Chondrocyte (in vitro differentiated cells): Measurements from ENCODE around the gene GAS7. TPM values are rescaled to one million over a fixed set of nuclear protein-coding genes. Genes with fewer than 3 reads are reported as not detected.

Experiments
- DNase-seq: peaks from one replicate; pipeline ENCODE4 v3.0.0; 2021; ENCODE audit warnings: mixed read lengths, low spot score
- H3K27ac Mint-ChIP-seq: one replicate; pipeline ENCODE4 v1.8.0; 2021; ENCODE audit warnings: mild to moderate bottlenecking, moderate library complexity, mixed read lengths; ENCODE audit not compliant: unreplicated experiment
- H3K27me3 Mint-ChIP-seq: 2 replicates; pipeline ENCODE4 v1.8.0; 2021; ENCODE audit warnings: low read depth, mixed read lengths
- H3K36me3 Mint-ChIP-seq: 2 replicates; pipeline ENCODE4 v1.8.0; 2021; ENCODE audit warnings: low read depth, mixed read lengths
- H3K4me1 Mint-ChIP-seq: 2 replicates; pipeline ENCODE4 v1.8.0; 2021; ENCODE audit warnings: low read depth, mild to moderate bottlenecking, mixed read lengths
- H3K4me3 Mint-ChIP-seq: one replicate; pipeline ENCODE4 v1.8.0; 2021; ENCODE audit warnings: mild to moderate bottlenecking, moderate library complexity, mixed read lengths; ENCODE audit not compliant: unreplicated experiment
- H3K9me3 Mint-ChIP-seq: 2 replicates; pipeline ENCODE4 v1.8.0; 2021; ENCODE audit warnings: low read depth, mixed read lengths
- total RNA-seq: library from RNA; stranded (reverse); gene quantifications from 3 replicates; pipeline ENCODE4 v1.2.1, GENCODE V29; 2021
- TF ChIP-seq, protein P1 (sequence below): fragments of 200-600 bp; sonication (generic); IDR thresholded peaks from 2 replicates; pipeline ENCODE4 v1.5.0; 2021; ENCODE audit warnings: antibody characterized with exemption, mild to moderate bottlenecking, moderate library complexity

GAS7 gene
- total RNA-seq, 1 donor from 2014 or later: 6.9 TPM

DNA sequence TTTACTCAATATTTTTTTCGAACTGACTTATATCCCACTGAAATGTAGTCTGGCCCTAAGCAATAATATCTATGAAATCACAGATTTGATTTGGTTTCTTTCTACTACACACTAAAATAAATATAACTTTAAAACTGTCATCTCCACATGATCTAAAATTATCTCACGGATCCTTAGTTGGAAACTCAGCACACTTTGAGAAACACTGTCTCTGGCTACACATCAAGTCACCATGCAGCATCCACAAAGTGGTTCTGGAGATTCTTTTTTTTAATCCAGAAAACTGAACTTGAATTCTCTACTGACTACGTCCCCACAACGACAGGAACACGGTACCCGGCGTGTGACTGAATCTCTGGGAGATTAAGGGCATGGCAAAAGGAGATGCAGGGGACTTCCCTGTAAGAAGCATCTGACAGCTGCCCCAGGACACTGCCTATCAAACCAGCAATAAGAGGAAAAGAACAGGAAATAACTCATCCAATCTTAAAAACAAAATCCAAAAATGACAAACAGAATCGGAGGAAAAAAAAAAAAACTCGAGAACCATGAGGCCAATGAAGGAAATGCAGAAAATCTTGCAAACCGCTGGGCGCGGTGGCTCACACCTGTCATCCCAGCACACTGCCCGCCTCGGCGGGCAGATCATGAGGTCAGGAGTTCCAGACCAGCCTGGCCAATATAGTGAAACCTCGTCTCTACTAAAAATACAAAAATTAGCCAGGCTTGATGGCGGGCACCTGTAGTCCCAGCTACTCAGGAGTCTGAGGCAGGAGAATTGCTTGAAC lies 152.3 kb downstream of the GAS7 start:
- no peak for DNase-seq
- Mint-ChIP-seq H3K27ac (no peak overlapping the region), H3K27me3 (peaks cover 2% of the 10 kb centered on the region), H3K9me3 (no peaks in the 10 kb centered on the region), H3K36me3 (no peaks in the 10 kb centered on the region), H3K4me3 (no peak overlapping the region), H3K4me1 (no peaks in the 10 kb centered on the region)
- TF ChIP-seq, protein P1, sequence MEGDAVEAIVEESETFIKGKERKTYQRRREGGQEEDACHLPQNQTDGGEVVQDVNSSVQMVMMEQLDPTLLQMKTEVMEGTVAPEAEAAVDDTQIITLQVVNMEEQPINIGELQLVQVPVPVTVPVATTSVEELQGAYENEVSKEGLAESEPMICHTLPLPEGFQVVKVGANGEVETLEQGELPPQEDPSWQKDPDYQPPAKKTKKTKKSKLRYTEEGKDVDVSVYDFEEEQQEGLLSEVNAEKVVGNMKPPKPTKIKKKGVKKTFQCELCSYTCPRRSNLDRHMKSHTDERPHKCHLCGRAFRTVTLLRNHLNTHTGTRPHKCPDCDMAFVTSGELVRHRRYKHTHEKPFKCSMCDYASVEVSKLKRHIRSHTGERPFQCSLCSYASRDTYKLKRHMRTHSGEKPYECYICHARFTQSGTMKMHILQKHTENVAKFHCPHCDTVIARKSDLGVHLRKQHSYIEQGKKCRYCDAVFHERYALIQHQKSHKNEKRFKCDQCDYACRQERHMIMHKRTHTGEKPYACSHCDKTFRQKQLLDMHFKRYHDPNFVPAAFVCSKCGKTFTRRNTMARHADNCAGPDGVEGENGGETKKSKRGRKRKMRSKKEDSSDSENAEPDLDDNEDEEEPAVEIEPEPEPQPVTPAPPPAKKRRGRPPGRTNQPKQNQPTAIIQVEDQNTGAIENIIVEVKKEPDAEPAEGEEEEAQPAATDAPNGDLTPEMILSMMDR: no peak

DNA sequence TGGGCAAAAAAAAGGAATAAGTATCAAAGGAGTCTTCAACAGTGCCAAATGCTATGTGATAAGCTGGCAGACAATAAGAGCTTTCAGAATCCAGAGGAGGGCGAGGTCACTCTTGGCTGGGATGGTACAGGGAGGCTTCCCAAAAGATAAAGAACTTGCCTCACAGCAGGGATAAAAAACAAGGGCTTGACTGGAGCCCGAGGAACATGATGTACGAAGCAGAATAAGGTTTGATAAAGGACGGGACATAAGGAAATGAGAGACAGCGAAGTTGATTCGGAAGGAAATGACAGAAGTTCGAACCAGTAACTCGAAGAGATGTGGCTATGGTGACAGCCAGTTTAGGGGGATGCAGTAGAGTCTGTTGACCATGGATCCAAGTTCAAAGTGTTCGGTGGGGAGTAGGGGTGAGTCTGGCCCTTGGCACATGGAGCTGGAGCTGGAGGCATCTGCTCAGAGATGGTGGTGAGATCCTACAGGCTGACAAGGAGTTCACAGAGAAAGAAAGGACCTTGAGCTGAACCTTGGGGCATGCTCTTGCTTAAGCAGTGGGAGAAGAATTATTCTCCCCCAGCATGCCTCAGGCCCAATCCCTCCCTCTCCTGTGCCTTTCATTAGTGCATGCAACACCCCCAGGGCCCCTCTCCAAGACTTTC lies 155.7 kb downstream of the GAS7 start:
- DNase-seq: no peak
- H3K9me3 Mint-ChIP-seq: no peaks in the 10 kb centered on the region
- H3K4me1 Mint-ChIP-seq: no peaks in the 10 kb centered on the region
- H3K4me3 Mint-ChIP-seq: no peak overlapping the region
- H3K27ac Mint-ChIP-seq: no peak overlapping the region
- H3K36me3 Mint-ChIP-seq: no peaks in the 10 kb centered on the region
- TF ChIP-seq, protein P1: no peak
- peaks cover 2% of the 10 kb centered on the region for H3K27me3 Mint-ChIP-seq

DNA sequence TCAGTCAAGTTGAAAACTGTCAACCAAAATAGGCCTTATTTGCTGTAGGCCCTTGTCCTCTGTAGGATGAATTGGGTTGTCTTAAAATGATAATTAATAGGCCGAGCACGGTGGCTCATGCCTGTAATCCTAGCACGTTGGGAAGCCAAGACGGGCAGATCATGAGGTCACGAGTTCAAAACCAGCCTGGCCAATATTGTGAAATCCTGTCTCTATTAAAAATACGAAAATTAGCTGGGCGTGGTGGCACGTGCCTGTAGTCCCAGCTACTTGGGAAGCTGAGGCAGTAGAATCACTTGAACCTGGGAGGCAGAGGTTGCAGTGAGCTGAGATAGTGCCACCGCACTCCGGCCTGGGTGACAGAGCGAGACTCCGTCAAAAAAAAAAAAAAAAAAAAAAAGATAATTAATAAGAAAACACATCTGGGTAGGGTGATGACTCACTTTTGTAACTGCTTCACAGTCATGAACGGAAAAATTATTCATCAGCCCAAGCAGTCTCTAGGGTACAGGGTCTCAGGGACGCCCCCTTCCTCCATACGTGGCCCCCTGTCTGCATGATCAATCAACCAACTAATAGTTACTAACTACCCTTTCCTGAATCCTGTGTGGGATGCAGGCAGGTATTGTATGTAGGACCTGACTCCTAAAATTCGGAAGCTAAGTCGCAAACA lies 156.4 kb downstream of the GAS7 start:
- no peak overlapping the region for H3K27ac Mint-ChIP-seq
- no peak for DNase-seq
- no peaks in the 10 kb centered on the region for H3K36me3 Mint-ChIP-seq
- no peaks in the 10 kb centered on the region for H3K4me1 Mint-ChIP-seq
- peaks cover 2% of the 10 kb centered on the region for H3K27me3 Mint-ChIP-seq
- H3K9me3 Mint-ChIP-seq: no peaks in the 10 kb centered on the region
- H3K4me3 Mint-ChIP-seq: no peak overlapping the region
- TF ChIP-seq, protein P1: no peak

DNA sequence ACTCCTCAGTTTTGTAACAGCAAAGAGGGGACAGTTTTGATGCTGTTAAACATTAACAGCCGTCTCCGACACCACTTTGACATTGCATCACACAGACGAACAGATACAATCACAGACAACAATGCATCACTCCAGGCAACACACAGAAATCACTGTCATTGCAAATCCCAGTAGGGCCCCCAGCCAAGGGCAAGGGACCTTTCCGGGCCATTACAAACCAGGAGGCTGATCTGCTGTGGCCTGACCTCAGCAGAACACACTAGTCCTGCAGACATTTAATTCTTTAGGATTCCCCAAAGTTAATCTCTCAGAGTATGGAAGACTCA lies 157.2 kb downstream of the GAS7 start:
- no peaks in the 10 kb centered on the region for H3K9me3 Mint-ChIP-seq
- H3K36me3 Mint-ChIP-seq: no peaks in the 10 kb centered on the region
- TF ChIP-seq, protein P1: no peak
- H3K27me3 Mint-ChIP-seq: peaks cover 2% of the 10 kb centered on the region
- H3K4me3 Mint-ChIP-seq: no peak overlapping the region
- DNase-seq: no peak
- no peak overlapping the region for H3K27ac Mint-ChIP-seq
- no peaks in the 10 kb centered on the region for H3K4me1 Mint-ChIP-seq

DNA sequence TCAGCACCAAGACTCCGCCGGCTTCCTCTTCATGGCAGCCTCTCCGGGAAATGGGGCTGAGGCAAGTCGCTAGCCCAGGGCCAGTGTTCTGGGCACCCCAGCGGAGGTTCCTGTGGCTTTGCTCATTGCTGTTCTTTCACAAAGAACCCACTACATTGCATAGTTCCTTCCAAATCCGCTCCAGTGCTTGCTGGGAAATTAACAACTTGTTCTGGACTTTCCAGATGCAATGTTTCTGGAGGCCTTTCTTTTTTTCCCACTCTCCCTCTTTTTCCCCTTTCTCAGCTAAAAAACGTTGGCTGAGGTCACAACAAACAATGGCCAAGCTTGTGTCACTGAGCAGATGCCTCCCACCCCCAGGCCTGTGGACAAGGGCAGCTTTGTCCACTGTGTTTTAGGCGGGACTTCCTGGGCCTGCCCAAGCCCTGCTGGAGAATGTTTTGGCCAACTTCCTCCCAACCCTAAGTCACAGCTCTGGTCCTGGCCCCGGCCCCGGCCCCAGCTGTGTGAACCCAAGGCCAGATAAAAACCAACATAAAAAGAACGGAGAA lies 161.8 kb downstream of the GAS7 start:
- no peak for DNase-seq
- Mint-ChIP-seq H3K4me1 (peaks cover 11% of the 10 kb centered on the region), H3K9me3 (no peaks in the 10 kb centered on the region), H3K36me3 (no peaks in the 10 kb centered on the region), H3K4me3 (no peak overlapping the region), H3K27ac (no peak overlapping the region), H3K27me3 (no peaks in the 10 kb centered on the region)
- TF ChIP-seq, protein P1: no peak
